A673 (cell line): ENCODE results near the gene NRXN3. TPM values are rescaled to one million over a fixed set of nuclear protein-coding genes. Genes with fewer than 3 reads are reported as not detected.

Experiments
- BruUV-seq: library from RNA; stranded (reverse); fragments of 400-500 nt; replicated peaks from 2 replicates; lab custom pipeline; 2021; lab: Mats Ljungman, UMichigan
- CTCF ChIA-PET: fragments of 300-600 bp; sonication (Branson Sonifier 250); formaldehyde crosslinking; loops from one replicate; lab custom pipeline; 2022; ENCODE audit warnings: antibody characterized with exemption; lab: Charles Lee
- POLR2A ChIA-PET: fragments of 300-600 bp; sonication (Branson Sonifier 250); formaldehyde crosslinking; loops from one replicate; lab custom pipeline; 2022; ENCODE audit warnings: antibody characterized with exemption; ENCODE audit not compliant: low non-redundant PET; lab: Charles Lee
- DNase-seq: peaks from one replicate; pipeline ENCODE4 v3.0.0-alpha.2; 2015; ENCODE audit warnings: low spot score
- H3K27ac ChIP-seq: fragments of 200-600 bp; sonication (generic); 2 replicates; pipeline ENCODE4 v1.5.1; 2016; ENCODE audit warnings: mixed run types, low read depth, mild to moderate bottlenecking, mixed read lengths, antibody characterized with exemption, low read length; ENCODE audit not compliant: poor library complexity, severe bottlenecking
- H3K27me3 ChIP-seq: fragments of 200-600 bp; sonication (generic); replicated peaks from 2 replicates; pipeline ENCODE4 v1.6.1; 2017; ENCODE audit warnings: mixed run types, low read depth, mild to moderate bottlenecking, mixed read lengths, antibody characterized with exemption, low read length; ENCODE audit not compliant: insufficient read depth, poor library complexity
- H3K36me3 ChIP-seq: fragments of 200-600 bp; sonication (generic); 2 replicates; pipeline ENCODE4 v1.6.1; 2016; ENCODE audit warnings: mixed run types, mild to moderate bottlenecking, mixed read lengths, antibody characterized with exemption, low read length; ENCODE audit not compliant: insufficient read depth, poor library complexity, severe bottlenecking
- H3K4me1 ChIP-seq: fragments of 200-600 bp; sonication (generic); 2 replicates; pipeline ENCODE4 v1.6.1; 2017; ENCODE audit warnings: mixed run types, mild to moderate bottlenecking, mixed read lengths, antibody characterized with exemption, low read length; ENCODE audit not compliant: insufficient read depth, poor library complexity, severe bottlenecking
- H3K4me3 ChIP-seq: fragments of 200-600 bp; sonication (generic); 2 replicates; pipeline ENCODE4 v1.5.1; 2016; ENCODE audit warnings: low read depth, mixed run types, mild to moderate bottlenecking, mixed read lengths, low read length; ENCODE audit not compliant: poor library complexity, severe bottlenecking
- H3K9me3 ChIP-seq: fragments of 200-600 bp; sonication (generic); 2 replicates; pipeline ENCODE4 v1.6.1; 2016; ENCODE audit warnings: mixed run types, low read depth, mild to moderate bottlenecking, mixed read lengths, antibody characterized with exemption, low read length; ENCODE audit not compliant: poor library complexity, severe bottlenecking
- EZH2 ChIP-seq: fragments of 200-600 bp; sonication (generic); IDR thresholded peaks from 2 replicates; pipeline ENCODE4 v1.6.1; 2017; ENCODE audit warnings: borderline replicate concordance, low read depth, mild to moderate bottlenecking, mixed read lengths, antibody characterized with exemption, low read length; ENCODE audit not compliant: poor library complexity, severe bottlenecking
- intact Hi-C: fragments of 100-400 bp; cut with micrococcal nuclease; formaldehyde crosslinking; loops from one replicate; pipeline ENCODE4 v1.10.0; 2022; ENCODE audit not compliant: unreplicated experiment
- total RNA-seq: library from RNA; stranded (reverse); gene quantifications from 2 replicates; pipeline ENCODE4 v1.2.3, GENCODE V29; 2021
- TF ChIP-seq, protein P1 (sequence below): fragments of 300-800, 200-600 bp; sonication (generic); conservative IDR thresholded peaks from 2 replicates; pipeline ENCODE4 v1.5.1; 2017; ENCODE audit warnings: low read depth, mild to moderate bottlenecking, antibody characterized with exemption, low read length, moderate library complexity, mixed read lengths

The NRXN3 gene
- total RNA-seq, 1 experiment from 2014 or later, result 0.21 TPM

GRCh38 chr14:79248126-79248525 is 1078.0 kb downstream of the NRXN3 start:
- no peak overlapping the region for H3K4me3 ChIP-seq
- no peak for DNase-seq
- POLR2A ChIA-PET, result no interaction called here
- H3K27ac ChIP-seq, result no peak overlapping the region
- H3K9me3 ChIP-seq, result no peaks in the 10 kb centered on the region
- no peaks in the 10 kb centered on the region for H3K4me1 ChIP-seq
- TF ChIP-seq EZH2, result no peak
- TF ChIP-seq, protein P1, sequence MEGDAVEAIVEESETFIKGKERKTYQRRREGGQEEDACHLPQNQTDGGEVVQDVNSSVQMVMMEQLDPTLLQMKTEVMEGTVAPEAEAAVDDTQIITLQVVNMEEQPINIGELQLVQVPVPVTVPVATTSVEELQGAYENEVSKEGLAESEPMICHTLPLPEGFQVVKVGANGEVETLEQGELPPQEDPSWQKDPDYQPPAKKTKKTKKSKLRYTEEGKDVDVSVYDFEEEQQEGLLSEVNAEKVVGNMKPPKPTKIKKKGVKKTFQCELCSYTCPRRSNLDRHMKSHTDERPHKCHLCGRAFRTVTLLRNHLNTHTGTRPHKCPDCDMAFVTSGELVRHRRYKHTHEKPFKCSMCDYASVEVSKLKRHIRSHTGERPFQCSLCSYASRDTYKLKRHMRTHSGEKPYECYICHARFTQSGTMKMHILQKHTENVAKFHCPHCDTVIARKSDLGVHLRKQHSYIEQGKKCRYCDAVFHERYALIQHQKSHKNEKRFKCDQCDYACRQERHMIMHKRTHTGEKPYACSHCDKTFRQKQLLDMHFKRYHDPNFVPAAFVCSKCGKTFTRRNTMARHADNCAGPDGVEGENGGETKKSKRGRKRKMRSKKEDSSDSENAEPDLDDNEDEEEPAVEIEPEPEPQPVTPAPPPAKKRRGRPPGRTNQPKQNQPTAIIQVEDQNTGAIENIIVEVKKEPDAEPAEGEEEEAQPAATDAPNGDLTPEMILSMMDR, result no peak
- no TSS peak for BruUV-seq
- intact Hi-C loops, result no loop called here
- CTCF ChIA-PET, result interaction anchor here (0.6 kb wide), 1 partner anchor 314 kb away, joined by 8 read pairs; no protein-coding TSS in a partner anchor
- no peaks in the 10 kb centered on the region for H3K27me3 ChIP-seq
- no peaks in the 10 kb centered on the region for H3K36me3 ChIP-seq

- POLR2A ChIA-PET, result no interaction called here
- Histone ChIP-seq H3K4me3 (no peak overlapping the region), H3K27me3 (no peaks in the 10 kb centered on the region), H3K27ac (no peak overlapping the region), H3K9me3 (no peaks in the 10 kb centered on the region), H3K4me1 (no peaks in the 10 kb centered on the region), H3K36me3 (no peaks in the 10 kb centered on the region)
- no peak for TF ChIP-seq EZH2
- TF ChIP-seq, protein P1, result no peak
- intact Hi-C loops, result no loop called here
- CTCF ChIA-PET, result no interaction called here
- no TSS peak for BruUV-seq
- no peak for DNase-seq
These were observed 1078.6 kb downstream of the NRXN3 start for GRCh38 chr14:79248771-79249170.

DNA sequence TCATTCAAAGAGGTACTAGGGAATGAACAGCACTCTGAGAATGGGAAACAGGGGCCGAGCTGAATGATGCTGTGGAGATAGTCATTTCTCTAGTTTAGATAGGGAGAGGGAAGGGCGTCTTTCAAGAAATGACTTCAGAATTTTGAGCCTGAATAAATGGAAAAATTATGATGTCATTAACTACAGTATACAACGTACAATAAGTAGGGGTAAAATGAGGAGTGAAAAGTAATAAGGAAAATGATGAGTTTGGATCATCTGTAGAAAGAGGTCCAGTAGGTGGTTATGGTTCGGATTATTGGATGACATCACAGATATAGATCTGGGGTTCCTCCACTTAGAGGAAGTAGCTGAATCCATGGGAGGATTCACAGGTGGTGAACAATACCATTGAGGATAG is 1081.1 kb downstream of the NRXN3 start:
- Histone ChIP-seq H3K27ac (no peak overlapping the region), H3K36me3 (no peaks in the 10 kb centered on the region), H3K9me3 (no peaks in the 10 kb centered on the region), H3K27me3 (no peaks in the 10 kb centered on the region), H3K4me1 (no peaks in the 10 kb centered on the region), H3K4me3 (no peak overlapping the region)
- ChIA-PET CTCF (no interaction called here), POLR2A (no interaction called here)
- no TSS peak for BruUV-seq
- TF ChIP-seq, protein P1, result no peak
- TF ChIP-seq EZH2, result no peak
- DNase-seq, result no peak
- intact Hi-C loops, result no loop called here
